Subcutaneous adipose tissue (tissue), 4 donors: ENCODE results near the gene EPHB2. TPM values are rescaled to one million over a fixed set of nuclear protein-coding genes. Genes with fewer than 3 reads are reported as not detected.

Source experiments
- total RNA-seq, 4 donors: library from RNA; depleted of rRNA; stranded (reverse); fragments of >200 nt; gene quantifications; one replicate each; pipeline ENCODE4 v1.1.0, GENCODE V29; 2016
- TF ChIP-seq, protein P1 (sequence below): fragments of 450-650 bp; IDR thresholded peaks from one replicate; pipeline ENCODE4 v1.5.1; 2016; ENCODE audit warnings: low read depth, mild to moderate bottlenecking, control low read depth, antibody characterized with exemption, moderate library complexity

EPHB2 gene
- total RNA-seq, 4 donors from 2014 or later: 1.6 to 9.2 (median 5.1) TPM

GRCh38 chr1:22800629-22801028 is 90.0 kb downstream of the EPHB2 start:
- TF ChIP-seq, protein P1, sequence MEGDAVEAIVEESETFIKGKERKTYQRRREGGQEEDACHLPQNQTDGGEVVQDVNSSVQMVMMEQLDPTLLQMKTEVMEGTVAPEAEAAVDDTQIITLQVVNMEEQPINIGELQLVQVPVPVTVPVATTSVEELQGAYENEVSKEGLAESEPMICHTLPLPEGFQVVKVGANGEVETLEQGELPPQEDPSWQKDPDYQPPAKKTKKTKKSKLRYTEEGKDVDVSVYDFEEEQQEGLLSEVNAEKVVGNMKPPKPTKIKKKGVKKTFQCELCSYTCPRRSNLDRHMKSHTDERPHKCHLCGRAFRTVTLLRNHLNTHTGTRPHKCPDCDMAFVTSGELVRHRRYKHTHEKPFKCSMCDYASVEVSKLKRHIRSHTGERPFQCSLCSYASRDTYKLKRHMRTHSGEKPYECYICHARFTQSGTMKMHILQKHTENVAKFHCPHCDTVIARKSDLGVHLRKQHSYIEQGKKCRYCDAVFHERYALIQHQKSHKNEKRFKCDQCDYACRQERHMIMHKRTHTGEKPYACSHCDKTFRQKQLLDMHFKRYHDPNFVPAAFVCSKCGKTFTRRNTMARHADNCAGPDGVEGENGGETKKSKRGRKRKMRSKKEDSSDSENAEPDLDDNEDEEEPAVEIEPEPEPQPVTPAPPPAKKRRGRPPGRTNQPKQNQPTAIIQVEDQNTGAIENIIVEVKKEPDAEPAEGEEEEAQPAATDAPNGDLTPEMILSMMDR: no peak

DNA sequence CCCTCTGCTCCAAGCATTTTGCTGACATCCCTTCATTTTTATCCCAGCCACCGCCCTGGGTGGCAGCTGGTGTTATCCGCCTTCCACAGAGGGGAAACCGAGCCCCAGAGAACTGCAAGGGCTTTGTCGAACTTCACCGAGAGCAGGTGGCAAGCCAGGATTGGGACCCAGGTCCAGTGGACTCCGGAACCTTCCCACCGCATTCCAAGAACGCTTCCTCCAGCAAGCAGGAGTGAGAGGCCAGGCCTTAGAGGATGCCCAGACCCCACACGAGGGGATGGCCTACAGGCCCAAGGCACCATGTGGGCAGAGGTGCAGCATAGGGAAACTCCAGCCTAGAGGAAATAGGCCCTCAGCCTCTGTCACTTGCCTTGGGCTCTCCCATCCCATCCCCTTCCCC is 90.7 kb downstream of the EPHB2 start:
- TF ChIP-seq, protein P1: no peak

DNA sequence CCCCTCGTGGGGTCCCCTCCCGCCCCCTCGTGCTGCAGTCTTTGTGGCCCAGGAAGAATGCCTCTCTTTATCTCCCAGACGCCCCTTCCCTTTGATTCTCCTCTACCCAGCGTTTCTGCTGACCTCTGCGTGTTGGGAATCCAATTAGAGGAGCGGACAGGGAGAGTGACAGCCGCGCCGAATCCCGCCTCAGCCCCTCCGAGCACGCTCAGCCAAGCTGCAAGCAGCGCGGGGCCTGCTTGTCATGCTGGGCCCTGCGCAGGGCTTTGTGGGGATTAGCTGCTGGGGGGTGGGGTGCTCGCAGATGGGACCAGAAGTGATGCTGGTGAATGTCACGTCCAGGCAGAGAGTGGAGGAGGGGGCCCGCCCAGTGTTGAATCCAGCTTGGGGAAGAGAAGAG is 91.1 kb downstream of the EPHB2 start:
- TF ChIP-seq, protein P1: no peak

GRCh38 chr1:22803833-22804232 is 93.2 kb downstream of the EPHB2 start:
- TF ChIP-seq, protein P1: no peak

GRCh38 chr1:22804406-22804805 is 93.8 kb downstream of the EPHB2 start:
- TF ChIP-seq, protein P1: no peak

DNA sequence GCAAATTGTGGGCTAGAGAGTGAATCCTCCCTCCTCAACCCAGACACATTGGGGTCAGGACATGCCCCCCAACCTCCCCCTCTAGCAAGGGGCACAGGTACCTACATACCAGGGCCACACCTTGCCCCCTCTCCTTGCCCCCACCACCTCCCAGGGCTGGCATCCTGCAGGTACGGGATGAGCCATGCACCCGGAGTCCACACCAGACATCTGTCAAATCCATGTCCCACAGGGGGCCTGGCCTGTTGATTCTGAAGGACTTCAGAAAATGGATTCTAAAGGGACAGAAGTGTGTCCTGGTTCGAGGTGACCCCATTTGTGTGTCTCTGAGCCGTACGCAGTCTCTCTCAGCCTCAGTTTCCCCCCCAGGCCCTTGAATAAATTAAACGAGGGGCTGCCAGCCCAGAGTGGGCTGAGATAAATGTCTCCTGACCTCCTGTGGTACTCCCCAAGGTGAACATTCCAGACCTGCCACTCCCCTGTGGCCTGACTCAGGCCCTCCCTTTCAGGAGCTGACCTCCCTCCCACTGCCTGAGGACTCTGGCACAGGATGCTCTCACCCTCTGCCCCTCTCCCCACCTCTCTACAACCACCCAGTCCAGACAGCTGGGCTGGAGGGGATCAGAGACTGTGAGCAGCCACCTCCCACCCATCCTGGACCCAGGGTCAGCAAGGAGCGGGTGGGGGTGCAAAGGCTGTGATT is 94.5 kb downstream of the EPHB2 start:
- TF ChIP-seq, protein P1: no peak

DNA sequence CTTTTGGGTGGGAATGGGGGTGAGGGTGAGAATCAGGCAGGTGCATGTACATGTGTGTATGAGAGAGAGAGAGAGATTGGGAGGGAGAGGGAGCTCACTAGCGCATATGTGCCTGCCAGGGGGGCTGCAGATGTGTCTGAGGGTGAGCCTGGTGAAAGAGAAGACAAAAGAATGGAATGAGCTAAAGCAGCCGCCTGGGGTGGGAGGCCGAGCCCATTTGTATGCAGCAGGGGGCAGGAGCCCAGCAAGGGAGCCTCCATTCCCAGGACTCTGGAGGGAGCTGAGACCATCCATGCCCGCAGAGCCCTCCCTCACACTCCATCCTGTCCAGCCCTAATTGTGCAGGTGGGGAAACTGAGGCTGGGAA is 95.0 kb downstream of the EPHB2 start:
- TF ChIP-seq, protein P1: no peak
